ENCODE results near the gene EFTUD2. TPM values are rescaled to one million over a fixed set of nuclear protein-coding genes. Genes with fewer than 3 reads are reported as not detected.

The EFTUD2 gene
- total and polyA plus RNA-seq, 9 of the 15 experiments (the other 6 are each of a cell fraction or from before 2014, with no cell fraction given) = 65.8 to 362 (median 218) TPM

DNA sequence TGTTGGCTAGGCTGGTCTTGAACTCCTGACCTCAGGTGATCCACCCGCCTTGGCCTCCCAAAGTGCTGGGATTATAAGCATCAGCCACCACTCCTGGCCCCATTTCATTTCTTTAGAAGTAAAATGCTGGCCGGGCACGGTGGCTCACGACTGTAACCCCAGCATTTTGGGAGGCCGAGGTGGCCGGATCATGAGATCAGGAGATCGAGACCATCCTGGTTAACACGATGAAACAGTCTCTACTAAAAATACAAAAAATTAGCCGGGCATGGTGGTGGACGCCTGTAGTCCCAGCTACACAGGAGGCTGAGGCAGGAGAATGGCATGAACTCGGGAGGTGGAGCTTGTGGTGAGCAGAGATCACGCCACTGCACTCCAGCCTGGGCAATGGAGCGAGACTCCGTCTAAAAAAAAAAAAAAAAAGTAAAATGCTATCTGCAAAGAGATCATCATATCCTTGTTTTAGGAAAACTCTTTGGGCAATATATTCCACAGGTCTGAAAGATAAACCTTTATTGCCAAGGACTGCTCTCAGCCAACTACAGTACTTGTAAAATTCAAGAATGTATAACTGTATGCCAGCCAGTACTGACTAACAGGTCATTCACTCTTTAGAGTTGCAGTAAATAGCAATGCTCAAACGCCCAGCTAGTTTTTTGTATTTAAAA lies 73.0 kb downstream of the EFTUD2 start:
- TF ChIP-seq GATAD2B (IDR thresholded peaks at IDR 0.05; ENCODE audit: borderline replicate concordance) (no peak), ZNF174 (CRISPR knock-in tag; IDR thresholded peaks at IDR 0.05) (no peak), GABPA (tag; conservative IDR thresholded peaks at IDR 0.05; ENCODE audit: low read depth) (no peak), CREBBP (IDR thresholded peaks at IDR 0.05; ENCODE audit: low read depth, low read length) (no peak), ZNF586 (CRISPR knock-in tag; conservative IDR thresholded peaks at IDR 0.05) (no peak), NR4A1 (CRISPR knock-in tag; IDR thresholded peaks at IDR 0.05) (no peak), NR4A1 (tag; IDR thresholded peaks at IDR 0.05) (no peak), KDM4B (IDR thresholded peaks at IDR 0.05; ENCODE audit: borderline replicate concordance in 2 of 2, low read depth in 1 of 2) (no peak), RB1 (IDR thresholded peaks at IDR 0.05; ENCODE audit: low read depth) (no peak), SMC3 (conservative IDR thresholded peaks at IDR 0.05; ENCODE audit: insufficient read depth, low read depth, low read length) (no peak), TEAD1 (CRISPR knock-in tag; IDR thresholded peaks at IDR 0.05) (no peak), HMGN3 (IDR thresholded peaks at IDR 0.05; ENCODE audit: borderline replicate concordance, extremely low read depth, insufficient read length, low read depth, low read length) (no peak), MCM2 (IDR thresholded peaks at IDR 0.05; ENCODE audit: low read depth) (no peak)
- TF ChIP-seq, protein P1, sequence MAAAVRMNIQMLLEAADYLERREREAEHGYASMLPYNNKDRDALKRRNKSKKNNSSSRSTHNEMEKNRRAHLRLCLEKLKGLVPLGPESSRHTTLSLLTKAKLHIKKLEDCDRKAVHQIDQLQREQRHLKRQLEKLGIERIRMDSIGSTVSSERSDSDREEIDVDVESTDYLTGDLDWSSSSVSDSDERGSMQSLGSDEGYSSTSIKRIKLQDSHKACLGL (CRISPR knock-in tag; IDR thresholded peaks at IDR 0.05; ENCODE audit: borderline replicate concordance, poor library complexity, severe bottlenecking) = no peak
- TF ChIP-seq, protein P2, sequence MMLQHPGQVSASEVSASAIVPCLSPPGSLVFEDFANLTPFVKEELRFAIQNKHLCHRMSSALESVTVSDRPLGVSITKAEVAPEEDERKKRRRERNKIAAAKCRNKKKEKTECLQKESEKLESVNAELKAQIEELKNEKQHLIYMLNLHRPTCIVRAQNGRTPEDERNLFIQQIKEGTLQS (IDR thresholded peaks at IDR 0.05) = no peak
- TF ChIP-seq, protein P2 (CRISPR knock-in tag; conservative IDR thresholded peaks at IDR 0.05) = no peak
- TF ChIP-seq, protein P3, sequence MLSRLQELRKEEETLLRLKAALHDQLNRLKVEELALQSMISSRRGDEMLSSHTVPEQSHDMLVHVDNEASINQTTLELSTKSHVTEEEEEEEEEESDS (CRISPR knock-in tag; IDR thresholded peaks at IDR 0.05) = no peak
- no peaks in the 10 kb centered on the region for H3K9me1 ChIP-seq (ENCODE audit: control insufficient read depth, insufficient read depth, low read length)
- BruUV-seq (replicated peaks) = no TSS peak
- no peak overlapping the region for H3K4me3 ChIP-seq
- ChIA-PET POLR2A (interaction anchor here (0.6 kb wide), 2 partner anchors 28 to 49 kb away, joined by 3 read pairs; no protein-coding TSS in a partner anchor), CTCF (ENCODE audit: low intra/inter-chr PET ratio) (interaction anchor here (0.7 kb wide), 1 partner anchor 291 kb away, joined by 4 read pairs; no protein-coding TSS in a partner anchor)
- in situ Hi-C loops (cut with MboI) (no loop called here), intact Hi-C loops (cut with micrococcal nuclease) (no loop called here)
- FAIRE-seq (no peak), DNase-seq (ENCODE audit: extremely low read depth in 1 of 4, low spot score in 3 of 4) (no peak), ATAC-seq (no peak)
- no peak overlapping the region for H3K27ac ChIP-seq (ENCODE audit: extremely low read depth, low read depth, low read length)
- no peaks in the 10 kb centered on the region for H3K9me3 ChIP-seq (replicated peaks; ENCODE audit: control insufficient read depth, insufficient read depth, low read depth, low read length)
- H4K20me1 ChIP-seq (replicated peaks; ENCODE audit: control insufficient read depth, insufficient read depth, low read length) = 0 out of 2 replicates have a peak, but pooled peaks cover 4% of the 10 kb centered on the region
- peaks cover 0 to 15% of the 10 kb centered on the region in 2 experiments; a peak in 4 of 5 replicates for H3K4me1 ChIP-seq (replicated peaks in 1 of 2; ENCODE audit: control insufficient read depth in 2 of 2, insufficient read depth in 2 of 2, low read length in 2 of 2)
- 9% methylated on average over 12 of the region's 15 CpGs for WGBS (ENCODE audit: insufficient coverage, low coverage, missing lambda C conversion rate)
- no peak overlapping the region for H3K9ac ChIP-seq (ENCODE audit: insufficient read depth in 1 of 2, low read depth in 2 of 2, low read length in 2 of 2)
- no peak overlapping the region for H2AFZ ChIP-seq (ENCODE audit: low read depth, low read length)
- H3K27me3 ChIP-seq (ENCODE audit: control insufficient read depth in 2 of 2, insufficient read depth in 2 of 2, low read length in 2 of 2) = peaks cover 24 to 48% of the 10 kb centered on the region in 2 experiments
- H3K79me2 ChIP-seq (ENCODE audit: control insufficient read depth, insufficient read depth, low read length) = no peaks in the 10 kb centered on the region
- no peak overlapping the region for H3K4me2 ChIP-seq (ENCODE audit: insufficient read depth, low read length)
- H3K36me3 ChIP-seq (ENCODE audit: control insufficient read depth, insufficient read depth, low read length) = no peaks in the 10 kb centered on the region

Measured in K562 (cell line).